ENCODE measurements around the gene TAF6.

Gene TAF6

DNA sequence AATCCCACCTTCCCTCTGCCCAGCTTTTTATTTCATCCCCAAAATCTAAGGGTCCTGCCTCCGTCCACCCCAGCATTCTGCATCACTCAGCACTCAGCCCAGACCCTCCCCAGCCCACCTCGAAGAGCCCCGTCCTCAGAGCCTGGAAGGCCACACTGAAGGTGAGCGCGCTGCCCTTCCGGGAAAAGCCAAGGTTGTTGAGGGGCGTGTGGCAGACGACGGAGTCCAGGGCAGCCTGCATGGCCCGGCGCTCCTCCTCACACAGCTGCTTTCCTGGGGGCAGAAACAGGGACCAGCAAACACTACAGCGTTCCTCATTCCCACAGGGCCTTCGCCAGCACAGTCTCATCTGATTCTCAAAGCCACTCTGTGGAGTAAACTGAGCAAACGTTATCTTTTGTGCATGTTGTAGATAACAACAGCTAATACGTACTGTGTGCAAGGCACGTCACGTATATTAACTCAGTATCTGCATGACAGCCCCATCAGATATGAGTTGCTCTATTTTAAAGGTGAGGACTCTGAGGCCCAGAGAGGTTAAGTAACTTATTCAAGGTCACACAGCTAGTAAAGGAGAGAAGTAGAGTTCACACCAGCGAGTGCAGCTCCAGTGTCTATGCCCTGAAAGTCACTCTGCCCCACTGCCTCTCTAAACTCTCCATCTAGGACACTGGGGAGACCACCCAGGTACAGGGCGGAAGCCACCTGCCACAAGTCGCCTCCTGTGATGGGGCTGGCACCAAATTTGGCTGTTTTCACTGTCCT lies 36.6 kb upstream of the TAF6 start:
- no peak for TF ChIP-seq CTCF (IDR thresholded peaks at IDR 0.05; ENCODE audit: insufficient read depth, missing control alignments)
- no peak for DNase-seq (ENCODE audit: insufficient read length, low spot score)
- no peak for FAIRE-seq

DNA sequence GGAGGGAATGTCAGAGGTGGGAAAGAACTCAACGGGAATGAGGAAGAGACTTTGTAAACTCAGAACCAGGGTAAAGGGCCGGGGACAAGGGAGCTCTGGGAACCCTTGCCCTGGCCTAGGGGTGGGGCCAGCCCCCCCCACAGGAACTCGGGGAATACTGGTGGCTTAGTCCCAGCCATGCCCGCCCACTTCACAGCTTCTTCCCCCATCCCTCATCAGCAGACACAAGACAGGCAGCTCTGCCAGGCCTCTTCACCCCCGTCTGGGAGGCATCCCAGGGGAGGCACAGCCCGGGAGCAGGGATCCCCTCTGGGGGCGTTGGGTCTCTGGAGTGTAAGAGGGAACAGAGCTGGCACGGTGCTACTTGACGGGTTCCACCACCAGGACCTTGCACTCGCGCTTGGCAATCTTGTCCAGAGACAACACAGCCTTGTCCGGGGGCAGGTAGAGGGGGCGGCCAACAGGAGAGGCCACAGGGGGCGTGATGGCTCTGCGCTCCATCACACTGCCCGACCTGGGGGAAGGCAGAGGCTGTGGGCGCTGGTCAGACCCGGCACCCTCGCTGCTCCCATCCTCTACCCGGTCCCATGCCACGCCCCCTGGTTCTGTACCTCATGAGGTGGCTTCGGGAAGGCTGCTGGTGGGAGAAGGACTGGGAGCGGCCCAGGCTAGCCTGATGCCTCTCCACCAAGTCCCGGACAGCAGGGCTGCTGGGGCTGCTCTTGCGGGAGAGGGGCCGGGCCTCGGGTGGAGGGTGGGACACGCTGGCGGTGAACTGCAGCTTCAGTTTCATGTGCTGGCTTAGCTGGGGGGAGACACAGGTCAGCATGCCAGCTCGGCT lies 35.7 kb upstream of the TAF6 start:
- FAIRE-seq (no peak), DNase-seq (ENCODE audit: insufficient read length, low spot score) (no peak)

GRCh38 chr7:100153708-100154535 lies 34.8 kb upstream of the TAF6 start:
- FAIRE-seq (no peak), DNase-seq (ENCODE audit: insufficient read length, low spot score) (no peak)
- TF ChIP-seq CTCF (IDR thresholded peaks at IDR 0.05; ENCODE audit: insufficient read depth, missing control alignments): no peak

More for the DNA sequence above, 35.7 kb upstream of the TAF6 start:
- TF ChIP-seq CTCF (IDR thresholded peaks at IDR 0.05; ENCODE audit: insufficient read depth, missing control alignments): no peak

DNA sequence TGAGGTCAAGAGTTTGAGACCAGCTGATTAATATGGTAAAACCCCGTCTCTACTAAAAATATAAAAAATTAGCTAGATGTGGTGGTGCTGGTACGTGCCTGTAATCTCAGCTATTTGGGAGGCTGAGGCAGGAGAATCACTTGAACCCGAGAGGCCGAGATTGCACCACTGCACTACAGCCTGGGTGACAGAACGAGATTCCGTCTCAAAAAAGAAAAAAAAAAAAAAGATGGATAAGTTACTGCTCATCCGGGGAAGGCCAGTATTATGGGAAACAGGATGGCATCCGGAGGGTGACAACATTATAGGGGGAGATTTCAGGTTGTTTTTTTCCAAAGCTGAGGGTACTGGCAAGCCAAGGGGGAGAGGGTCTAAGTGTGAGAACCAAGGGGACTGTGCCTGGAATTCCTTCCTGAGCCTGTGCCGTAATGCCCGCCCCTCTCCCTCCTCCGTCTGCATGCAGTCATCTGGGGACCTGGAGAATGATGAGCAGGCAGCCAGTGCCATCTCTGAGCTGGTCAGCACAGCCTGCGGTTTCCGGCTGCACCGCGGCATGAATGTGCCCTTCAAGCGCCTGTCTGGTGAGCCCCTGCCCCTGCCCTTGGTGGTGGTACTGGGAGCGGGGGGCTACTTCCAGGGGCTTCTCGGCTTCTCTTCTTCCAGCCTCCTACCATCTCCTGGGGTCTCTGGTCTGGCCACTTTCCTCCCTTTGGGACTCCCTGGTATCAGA lies 33.9 kb upstream of the TAF6 start:
- no peak for TF ChIP-seq CTCF (IDR thresholded peaks at IDR 0.05; ENCODE audit: insufficient read depth, missing control alignments)
- no peak for DNase-seq (ENCODE audit: insufficient read length, low spot score)
- no peak for FAIRE-seq

- FAIRE-seq (no peak), DNase-seq (ENCODE audit: insufficient read length, low spot score) (no peak)
- TF ChIP-seq CTCF (IDR thresholded peaks at IDR 0.05; ENCODE audit: insufficient read depth, missing control alignments): no peak
Measured at GRCh38 chr7:100152404-100152803, 33.2 kb upstream of the TAF6 start.

GRCh38 chr7:100148559-100149328 lies 29.6 kb upstream of the TAF6 start, which contains the start of gene LAMTOR4:
TSS of gene LAMTOR4 (plus strand) at chr7:100148918. CDS start at chr7:100148973, 55 bp downstream.
- TF ChIP-seq CTCF (IDR thresholded peaks at IDR 0.05; ENCODE audit: insufficient read depth, missing control alignments): no peak
- FAIRE-seq: peak; percentile 75
- DNase-seq (ENCODE audit: insufficient read length, low spot score): peak; percentile 95

Measured in D721Med (cell line).